Stimulated activated CD4-positive, alpha-beta T cell treated with anti-CD3 and anti-CD28 coated beads, TNF-alpha, amount 100 ng/mL, for 1 hour (primary cell): ENCODE data around the gene HS3ST5.

Experiments
- DNase-seq, 3 donors: peaks; one replicate each; pipeline ENCODE4 v3.0.0-alpha.2; 2020; ENCODE audit warnings: low read depth in 3 of 3, low spot score in 1 of 3

Gene HS3ST5

GRCh38 chr6:114200891-114201290 lies 141.9 kb downstream of the HS3ST5 start:
- DNase-seq = no peak

- DNase-seq = no peak
Observed at GRCh38 chr6:114195631-114196403, 147.0 kb downstream of the HS3ST5 start.

GRCh38 chr6:114195027-114195365 lies 147.8 kb downstream of the HS3ST5 start:
- no peak for DNase-seq

- DNase-seq = no peak
Observed at GRCh38 chr6:114194362-114195026, 148.3 kb downstream of the HS3ST5 start.

GRCh38 chr6:114187563-114187962 lies 155.3 kb downstream of the HS3ST5 start:
- DNase-seq = no peak

- DNase-seq = no peak
Observed at GRCh38 chr6:114181664-114182063, 161.2 kb downstream of the HS3ST5 start.

- DNase-seq = no peak
Observed at GRCh38 chr6:114179411-114179810, 163.4 kb downstream of the HS3ST5 start.

GRCh38 chr6:114176726-114177125 lies 166.1 kb downstream of the HS3ST5 start:
- no peak for DNase-seq

- no peak for DNase-seq
Observed at GRCh38 chr6:114172576-114173260, 170.1 kb downstream of the HS3ST5 start.

GRCh38 chr6:114171473-114171872 lies 171.3 kb downstream of the HS3ST5 start:
- DNase-seq = no peak

GRCh38 chr6:114170958-114171387 lies 171.8 kb downstream of the HS3ST5 start:
- DNase-seq = no peak

GRCh38 chr6:114170372-114170771 lies 172.5 kb downstream of the HS3ST5 start:
- DNase-seq = no peak

- no peak for DNase-seq
Observed at GRCh38 chr6:114169763-114170162, 173.1 kb downstream of the HS3ST5 start.

GRCh38 chr6:114167583-114168576 lies 174.9 kb downstream of the HS3ST5 start:
- no peak for DNase-seq

GRCh38 chr6:114164207-114164606 lies 178.6 kb downstream of the HS3ST5 start:
- DNase-seq = no peak

- DNase-seq = no peak
Observed at GRCh38 chr6:114162691-114163347, 180.0 kb downstream of the HS3ST5 start.

- no peak for DNase-seq
Observed at GRCh38 chr6:114160881-114161280, 181.9 kb downstream of the HS3ST5 start.

GRCh38 chr6:114159727-114160126 lies 183.1 kb downstream of the HS3ST5 start:
- no peak for DNase-seq

- no peak for DNase-seq
Observed at GRCh38 chr6:114158838-114159694, 183.8 kb downstream of the HS3ST5 start.
